H1 (cell line): Measurements from ENCODE around the gene SRP14. TPM values are rescaled to one million over a fixed set of nuclear protein-coding genes. Genes with fewer than 3 reads are reported as not detected.

Source experiments
- NANOG ChIP-seq: IDR thresholded peaks from 2 replicates; pipeline ENCODE4 v1.6.1; 2011; ENCODE audit warnings: low read length, low read depth, mild to moderate bottlenecking, inconsistent platforms; ENCODE audit not compliant: insufficient read depth, poor library complexity, severe bottlenecking
- RAD21 ChIP-seq, 2 experiments: IDR thresholded peaks in 1 of 2; conservative IDR thresholded peaks in 1 of 2; 2 replicates each; pipeline ENCODE4 v1.6.1; 2011; ENCODE audit warnings: low read depth in 2 of 2, low read length in 2 of 2, improper control_type of control experiment in 1 of 2, inconsistent platforms in 1 of 2, mild to moderate bottlenecking in 1 of 2, moderate library complexity in 1 of 2
- polyA plus RNA-seq, 7 experiments: library from polyadenylated mRNA; depleted of rRNA in 3 of 7; stranded (reverse) in 5 of 7; unstranded in 2 of 7; fragments of >200 nt in 5 of 7; fragments of 200-250 nt in 2 of 7; gene quantifications; 1 replicate in 5 of 7; 2 replicates in 1 of 7; 4 replicates in 1 of 7; pipeline versions ENCODE4 v1.2.1 to v1.2.3, GENCODE V29; 2011 to 2013; ENCODE audit warnings: missing spikeins in 2 of 7, mixed read lengths in 2 of 7
- total RNA-seq: library from RNA; stranded (reverse); fragmentation: NEBNext Ultra II Directional; extraction: Animal tissue kit (Norgen Biotek cat#: 25700); gene quantifications from 2 replicates; pipeline ENCODE4 v1.2.1, GENCODE V29; 2021

SRP14 gene
- total and polyA plus RNA-seq, 2 of the 8 experiments (the other 6 are each of a cell fraction or from before 2014, with no cell fraction given): 186 to 223 TPM

GRCh38 chr15:40055576-40056293 is 16.8 kb upstream of the SRP14 start (continued):
- TF ChIP-seq RAD21 (IDR thresholded peaks at IDR 0.05 in 1 of 2, conservative IDR thresholded peaks at IDR 0.05 in 1 of 2; ENCODE audit: low read depth in 2 of 2, low read length in 2 of 2): no peak
- no peak for TF ChIP-seq NANOG
